Uterus (tissue), 2 donors: ENCODE data around the gene GRIP1.

ENCODE experiments used
- CTCF ChIP-seq, 4 experiments: fragments of 200-600 bp in 2 of 4; fragments of 450-650 bp in 2 of 4; sonication (generic) in 2 of 4; IDR thresholded peaks; one replicate each; pipeline ENCODE4 v1.5.1; 2016 to 2019; ENCODE audit warnings: antibody characterized with exemption in 4 of 4, mild to moderate bottlenecking in 2 of 4, moderate library complexity in 1 of 4
- POLR2A ChIP-seq, 2 donors: fragments of 450-650 bp; IDR thresholded peaks; one replicate each; pipeline ENCODE4 v1.6.1; 2016; ENCODE audit warnings: antibody characterized with exemption in 2 of 2, mild to moderate bottlenecking in 1 of 2, moderate library complexity in 1 of 2

GRCh38 chr12:66549050-66549389 lies 129.9 kb downstream of the GRIP1 start:
- TF ChIP-seq CTCF (IDR thresholded peaks at IDR 0.05) (no peak), POLR2A (IDR thresholded peaks at IDR 0.05) (no peak)
